ENCODE results near the gene TP53TG3D.
"Not testable (repeated sequence)": the region's sequence is repeated elsewhere in the genome, so short reads cannot be mapped to it uniquely, and the experiment has no call there.

GRCh38 chr16:32283917-32284495 lies 30.9 kb downstream of the TP53TG3D start:
- TF ChIP-seq CTCF (IDR thresholded peaks at IDR 0.05); TCF7L2 (IDR thresholded peaks at IDR 0.05; ENCODE audit: low read depth, low read length): not testable (repeated sequence)

Measured in Panc1 (cell line).